Medulla oblongata (tissue), 1 donor: Measurements from ENCODE around the gene GLIS1.

Experiments
- DNase-seq: peaks from one replicate; pipeline ENCODE4 v3.0.0-alpha.2; 2015; ENCODE audit errors: extremely low spot score

The GLIS1 gene

GRCh38 chr1:53550201-53550741, 188.7 kb downstream of the GLIS1 start:
- no peak for DNase-seq

DNA sequence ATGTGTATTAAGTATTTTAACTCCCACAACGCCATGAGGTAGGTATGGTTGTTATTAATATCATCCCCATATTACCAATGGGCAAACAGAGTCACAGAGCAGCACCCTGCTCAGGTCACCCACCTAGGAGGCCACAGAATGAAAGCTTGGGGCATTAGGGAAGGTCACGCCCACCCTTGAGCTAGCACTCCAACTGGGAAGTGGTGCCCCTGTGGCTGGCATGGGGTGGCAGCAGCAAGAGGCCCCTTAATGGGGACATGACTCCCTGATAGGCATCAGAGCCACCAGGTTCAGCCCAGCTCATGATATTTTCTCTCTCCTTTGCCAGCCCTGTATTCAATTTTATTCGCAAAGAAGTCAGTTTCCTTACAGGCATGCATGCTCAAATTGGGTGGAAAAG, 189.2 kb downstream of the GLIS1 start:
- DNase-seq, result no peak

DNA sequence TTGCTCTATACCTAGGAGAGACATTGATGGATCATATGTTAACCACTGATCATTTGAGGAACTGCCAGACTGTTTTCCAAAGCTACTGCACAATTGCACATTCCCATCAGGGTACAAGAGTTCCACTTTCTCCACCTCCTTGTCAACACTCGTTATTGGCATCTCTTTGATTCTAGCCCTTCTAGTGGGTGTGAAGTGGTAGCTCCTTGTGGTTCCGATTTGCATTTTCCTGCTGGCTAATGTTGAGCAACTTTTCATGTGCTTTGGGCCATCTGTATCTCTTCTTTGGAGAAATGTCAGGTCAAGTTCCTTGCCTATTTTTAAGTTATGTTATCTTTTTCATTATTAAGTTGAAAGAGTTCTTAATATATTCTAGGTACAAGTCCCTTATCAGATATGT, 189.7 kb downstream of the GLIS1 start:
- DNase-seq, result no peak

DNA sequence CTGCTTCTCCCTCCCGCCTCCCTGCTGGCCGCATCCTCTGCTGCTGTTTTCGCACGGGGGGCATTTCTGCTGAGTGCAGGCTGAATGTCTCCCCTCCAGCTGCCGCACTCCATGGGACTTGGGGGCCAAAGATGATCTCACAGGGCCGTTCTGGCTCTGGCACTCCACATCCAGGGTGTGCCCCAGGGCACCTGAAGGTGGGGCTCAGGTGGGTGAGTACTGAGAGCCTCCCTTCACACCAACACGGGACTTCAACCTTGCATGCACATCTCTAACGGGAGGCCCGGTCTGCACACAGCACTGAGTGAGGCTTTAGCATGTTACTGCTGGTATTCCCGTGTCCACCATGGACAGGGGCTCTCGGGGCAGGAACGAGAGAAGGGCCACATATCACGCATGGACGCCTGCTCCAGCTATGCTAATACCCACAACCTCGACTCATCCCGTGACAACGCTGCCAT, 190.9 kb downstream of the GLIS1 start:
- no peak for DNase-seq

- DNase-seq, result no peak
These were observed 191.7 kb downstream of the GLIS1 start for GRCh38 chr1:53547231-53547790.

- DNase-seq, result no peak
These were observed 192.4 kb downstream of the GLIS1 start for GRCh38 chr1:53546409-53547155.

- DNase-seq, result no peak
These were observed 193.1 kb downstream of the GLIS1 start for GRCh38 chr1:53545663-53546408.

DNA sequence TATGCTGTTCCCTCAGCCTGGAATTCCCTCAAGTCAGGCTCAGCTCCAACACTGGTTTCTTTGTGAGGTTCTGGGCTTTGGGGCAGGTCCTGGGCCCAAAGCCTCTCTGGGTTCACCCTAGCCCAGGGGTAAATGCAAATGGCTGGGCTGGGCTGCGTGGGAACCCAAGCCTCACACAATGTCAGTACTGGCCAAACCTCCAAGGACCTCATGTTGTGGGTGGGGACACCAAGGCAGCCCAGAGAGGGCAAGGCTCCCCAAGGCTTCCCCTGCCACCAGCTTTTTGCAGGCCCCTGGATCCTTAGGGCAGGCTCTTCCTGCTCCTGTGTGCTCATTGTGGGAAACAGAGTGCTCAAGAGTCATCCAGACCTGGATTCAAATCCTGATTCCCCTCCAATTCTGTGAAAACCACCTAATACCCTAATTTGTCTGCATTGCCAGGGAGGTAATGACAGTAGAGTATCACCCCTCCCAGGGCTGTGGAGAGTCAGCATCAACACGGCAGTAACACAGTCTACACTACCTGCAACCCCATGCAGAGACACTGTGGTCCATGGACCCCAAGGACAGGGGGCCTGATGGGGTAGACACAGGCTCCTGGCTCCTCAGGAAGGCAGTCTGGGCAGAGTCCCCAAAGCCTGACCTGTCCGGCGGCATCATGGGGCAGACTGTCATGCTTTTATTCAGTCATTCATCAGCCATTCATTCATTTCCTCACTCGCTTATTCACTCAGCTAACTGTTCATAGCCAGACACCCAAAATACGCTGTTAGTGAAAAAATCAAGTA, 194.0 kb downstream of the GLIS1 start:
- no peak for DNase-seq

GRCh38 chr1:53543778-53544695, 194.9 kb downstream of the GLIS1 start:
- no peak for DNase-seq

DNA sequence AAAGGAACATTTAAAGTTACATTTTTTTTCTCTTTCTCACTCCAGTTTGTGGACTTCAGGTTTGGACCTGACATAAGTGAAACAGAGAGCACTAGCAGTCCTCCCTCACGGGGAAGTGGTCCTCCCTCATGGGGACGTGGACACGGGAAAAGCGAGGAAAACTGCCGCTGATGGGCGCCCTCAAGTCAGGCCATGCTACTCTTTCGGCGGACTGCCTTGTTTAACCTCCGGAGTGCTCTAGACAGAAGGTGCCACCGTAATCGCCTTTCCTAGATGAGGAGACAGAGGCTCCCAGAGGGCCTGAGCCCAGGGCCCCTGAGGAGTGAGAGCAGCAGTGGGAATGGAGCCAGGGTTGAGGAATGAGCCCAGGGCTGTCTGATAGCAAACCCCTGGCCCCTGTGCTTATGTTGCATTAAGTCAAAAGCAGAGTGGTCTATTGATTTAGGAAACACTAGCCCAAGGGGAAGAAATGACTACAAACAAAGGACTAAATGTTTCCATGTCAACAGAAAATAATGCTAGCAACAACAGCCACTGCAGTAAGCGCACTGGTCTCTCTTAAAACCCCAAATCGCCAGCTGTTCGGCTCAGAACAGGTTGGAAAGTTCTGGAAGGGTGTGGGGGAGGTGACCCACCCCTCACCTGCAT, 195.7 kb downstream of the GLIS1 start:
- no peak for DNase-seq

GRCh38 chr1:53542551-53542950, 196.4 kb downstream of the GLIS1 start:
- DNase-seq, result no peak

DNA sequence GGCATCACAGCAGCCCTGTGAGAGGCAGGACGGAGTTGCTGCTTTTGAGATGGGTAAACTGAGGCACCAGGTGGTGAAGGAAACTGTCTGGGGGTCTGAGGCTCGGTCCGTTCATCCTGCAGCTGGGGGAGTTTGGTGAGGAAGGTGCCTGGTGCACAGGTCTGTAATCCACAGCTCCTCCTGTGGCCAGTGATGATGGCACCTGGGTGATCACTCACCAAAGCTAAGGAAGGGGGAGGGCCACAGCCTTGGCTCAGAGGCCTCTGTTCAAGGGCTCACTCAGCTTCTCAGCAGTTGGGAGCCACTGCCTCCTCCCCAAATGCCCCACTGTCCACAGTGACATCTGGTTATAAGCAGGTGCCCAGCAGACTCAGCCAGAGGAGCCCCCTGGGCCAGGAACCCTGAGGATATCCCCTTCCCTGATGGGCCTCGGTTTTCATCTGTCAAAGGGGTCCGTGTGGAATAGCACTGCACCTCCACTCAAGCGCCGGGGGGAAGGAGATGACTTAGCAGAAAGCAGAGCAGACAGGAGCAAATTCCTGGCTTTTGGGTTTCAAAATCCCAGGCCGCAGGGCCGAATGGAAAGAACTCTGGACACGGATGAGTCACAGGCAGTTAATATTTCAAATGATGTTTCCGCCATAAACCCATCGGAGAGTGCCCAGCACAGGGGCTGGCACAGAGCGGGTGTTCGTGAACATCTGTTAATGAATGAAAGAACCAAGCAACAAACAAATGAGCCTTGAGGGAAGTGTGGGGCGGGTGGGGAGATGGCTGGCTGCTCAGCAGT, 197.0 kb downstream of the GLIS1 start:
- no peak for DNase-seq

GRCh38 chr1:53541263-53541625, 197.7 kb downstream of the GLIS1 start:
- no peak for DNase-seq

DNA sequence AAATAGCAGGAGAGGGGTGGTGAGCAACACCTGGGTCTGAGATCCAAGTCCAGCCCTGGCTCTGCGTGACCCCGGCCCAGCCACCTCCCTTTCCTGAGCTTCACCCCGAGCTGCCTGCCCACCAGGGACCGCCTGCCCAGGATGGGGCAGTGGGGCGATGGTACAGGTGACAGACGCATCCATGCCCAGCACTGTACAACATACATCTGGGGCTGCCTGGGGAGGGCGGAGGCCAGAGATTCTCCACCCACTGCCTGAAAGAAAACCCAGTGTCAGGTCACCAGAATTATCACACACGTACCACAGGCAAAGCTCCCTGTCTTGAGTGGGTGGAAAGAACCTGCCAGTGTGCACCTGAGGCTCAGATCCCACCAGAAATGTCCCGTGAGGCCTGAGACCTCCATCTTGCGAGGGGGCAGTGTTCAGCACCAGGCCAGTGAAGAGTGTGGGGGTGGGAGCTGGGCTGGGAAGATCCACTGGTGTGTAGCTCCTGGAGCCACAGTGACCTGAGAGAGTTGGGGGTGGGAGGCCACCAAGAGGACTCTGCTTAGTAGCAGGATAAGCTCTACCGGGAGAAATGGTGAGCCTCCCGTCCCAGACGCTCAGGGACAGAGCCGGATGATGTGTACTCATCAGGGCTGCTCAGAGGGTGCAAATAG, 198.2 kb downstream of the GLIS1 start:
- DNase-seq, result no peak

DNA sequence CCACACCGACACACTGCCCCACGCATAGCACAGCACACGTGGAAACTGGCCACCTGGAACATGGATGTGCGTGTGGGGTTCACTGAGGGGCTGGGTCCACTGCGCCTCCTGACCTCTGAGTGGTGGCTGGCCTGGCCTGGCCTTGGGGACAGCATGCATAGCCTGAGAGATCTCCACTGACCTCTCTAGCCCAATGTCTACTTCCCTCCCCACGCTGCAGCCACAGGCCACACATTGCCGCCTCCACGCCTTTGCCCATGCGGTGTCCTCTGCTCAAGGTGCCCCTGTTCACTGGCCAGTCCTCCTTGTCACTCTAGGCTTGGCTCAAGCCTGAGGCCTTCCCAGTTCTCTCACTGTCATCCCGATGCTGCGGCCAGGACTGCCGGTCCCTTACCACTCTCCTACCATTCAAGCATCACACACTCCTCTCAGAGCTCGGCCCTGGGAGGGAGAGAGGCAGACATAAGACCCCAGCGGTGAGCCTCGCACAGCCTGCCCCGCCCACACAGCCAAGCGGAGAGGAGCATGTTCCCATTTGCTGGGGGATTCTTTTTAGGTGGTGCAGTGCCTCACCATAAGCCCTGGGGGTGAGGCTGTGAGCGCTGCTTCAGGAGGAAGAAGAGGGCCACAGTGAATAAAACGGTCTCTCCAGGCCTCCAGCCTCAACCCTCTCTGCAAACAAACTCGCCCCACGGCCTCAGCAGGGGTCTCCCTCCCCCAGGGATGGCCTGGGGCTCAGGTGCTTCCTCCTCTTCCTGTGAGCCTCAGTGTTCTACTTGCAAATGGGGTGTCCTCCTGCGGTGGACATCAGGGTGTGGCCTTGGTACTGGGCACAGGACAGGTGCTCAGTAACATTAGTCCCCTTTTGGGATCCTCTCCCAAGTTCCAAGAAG, 199.0 kb downstream of the GLIS1 start:
- no peak for DNase-seq

- DNase-seq, result no peak
These were observed 199.7 kb downstream of the GLIS1 start for GRCh38 chr1:53539226-53539625.

DNA sequence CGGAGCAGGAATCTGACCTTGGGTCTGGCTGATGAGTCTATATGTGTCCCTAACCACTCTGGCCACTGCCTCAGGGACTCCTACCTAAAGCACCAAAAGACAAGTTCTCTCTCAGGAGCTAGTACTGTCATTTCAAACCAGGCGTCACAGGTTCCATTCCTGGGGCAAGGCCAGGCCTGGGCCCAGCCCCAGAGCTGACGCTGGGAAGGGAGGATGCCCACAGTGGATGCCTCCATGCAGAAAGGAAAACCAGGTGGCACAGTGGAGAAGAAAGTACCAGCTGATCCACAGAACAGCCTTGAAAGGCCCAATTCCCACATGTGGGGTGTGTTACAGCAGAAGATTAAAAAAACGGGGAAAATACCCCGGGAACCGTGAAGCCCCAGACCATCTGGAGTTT, 202.4 kb downstream of the GLIS1 start:
- DNase-seq, result no peak

- DNase-seq, result no peak
These were observed 203.1 kb downstream of the GLIS1 start for GRCh38 chr1:53535846-53536245.
